HepG2 (cell line): Measurements from ENCODE around the gene AK3. TPM values are rescaled to one million over a fixed set of nuclear protein-coding genes. Genes with fewer than 3 reads are reported as not detected.

Source experiments
- ATF7-NPFF ChIP-seq: sonication (generic); formaldehyde crosslinking; IDR thresholded peaks from 2 replicates; pipeline ENCODE4 v1.8.1; 2023; ENCODE audit warnings: mild to moderate bottlenecking, low read depth, missing genetic modification reagents, moderate library complexity
- HMGA1 ChIP-seq: sonication (generic); formaldehyde crosslinking; conservative IDR thresholded peaks from 2 replicates; pipeline ENCODE4 v1.4.0; 2020; ENCODE audit warnings: missing genetic modification reagents
- IRF2 ChIP-seq: IDR thresholded peaks from 2 replicates; pipeline ENCODE4 v1.6.1; 2018; ENCODE audit warnings: missing genetic modification reagents, missing compliant biosample characterization
- NR1H2 ChIP-seq: sonication (generic); formaldehyde crosslinking; IDR thresholded peaks from 2 replicates; pipeline ENCODE4 v1.8.1; 2022; ENCODE audit warnings: low read depth, missing genetic modification reagents, borderline replicate concordance
- NRL ChIP-seq: sonication (generic); formaldehyde crosslinking; IDR thresholded peaks from 2 replicates; pipeline ENCODE4 v1.5.0; 2020; ENCODE audit warnings: missing genetic modification reagents, mild to moderate bottlenecking, moderate library complexity, borderline replicate concordance
- TCF7L2 ChIP-seq: IDR thresholded peaks from 2 replicates; pipeline ENCODE4 v1.6.1; 2011; ENCODE audit warnings: mild to moderate bottlenecking, low read depth, low read length, moderate library complexity
- THAP11 ChIP-seq: IDR thresholded peaks from 2 replicates; pipeline ENCODE4 v1.6.1; 2016; ENCODE audit warnings: missing biosample characterization, missing genetic modification reagents
- XRCC5 ChIP-seq: fragments of 200-400 bp; formaldehyde crosslinking; optimal IDR thresholded peaks from 2 replicates; pipeline ENCODE3; 2017; ENCODE audit warnings: mild to moderate bottlenecking, low read length
- ZFP62 ChIP-seq: sonication (generic); formaldehyde crosslinking; IDR thresholded peaks from 2 replicates; pipeline ENCODE4 v1.4.0; 2020; ENCODE audit warnings: missing genetic modification reagents
- ZNF138 ChIP-seq: sonication (generic); formaldehyde crosslinking; IDR thresholded peaks from 2 replicates; pipeline ENCODE4 v1.5.0; 2020; ENCODE audit warnings: mild to moderate bottlenecking, low read depth, missing genetic modification reagents
- ZNF224 ChIP-seq: sonication (generic); formaldehyde crosslinking; IDR thresholded peaks from 2 replicates; pipeline ENCODE4 v1.5.0; 2020; ENCODE audit warnings: mild to moderate bottlenecking, missing genetic modification reagents
- ZNF3 ChIP-seq: IDR thresholded peaks from 2 replicates; pipeline ENCODE4 v1.7.0; 2017; ENCODE audit warnings: inconsistent platforms
- ZNF674 ChIP-seq: sonication (generic); formaldehyde crosslinking; IDR thresholded peaks from 2 replicates; pipeline ENCODE4 v1.5.0; 2020; ENCODE audit warnings: low read depth, mild to moderate bottlenecking, missing genetic modification reagents
- ZNF781 ChIP-seq: sonication (generic); formaldehyde crosslinking; IDR thresholded peaks from 2 replicates; pipeline ENCODE4 v1.5.1; 2020; ENCODE audit warnings: borderline replicate concordance, mild to moderate bottlenecking, missing genetic modification reagents; ENCODE audit errors: not compliant biosample characterization
- ZNF790 ChIP-seq: sonication (generic); formaldehyde crosslinking; IDR thresholded peaks from 2 replicates; pipeline ENCODE4 v1.8.0; 2022; ENCODE audit warnings: missing genetic modification reagents, mild to moderate bottlenecking, borderline replicate concordance
- polyA plus RNA-seq, 8 experiments: library from polyadenylated mRNA; depleted of rRNA in 3 of 8; stranded (reverse) in 7 of 8; unstranded in 1 of 8; fragments of >200 nt; fragmentation: Illumina TruSeq in 4 of 8; extraction: Trizol in 4 of 8; gene quantifications; 2 replicates each; pipeline versions ENCODE4 v1.2.1 to v1.2.3, GENCODE V29; 2011 to 2016; ENCODE audit warnings: low read depth in 4 of 8, missing spikeins in 1 of 8, mixed read lengths in 1 of 8; ENCODE audit not compliant: insufficient read depth in 1 of 8
- total RNA-seq, 5 experiments: library from RNA; depleted of rRNA; stranded (reverse); fragments of >200 nt; fragmentation: Illumina TruSeq; extraction: Trizol; gene quantifications; 2 replicates each; pipeline ENCODE4 v1.2.3, GENCODE V29; 2016; ENCODE audit warnings: low read depth in 1 of 5
- TF ChIP-seq, protein P1 (sequence below): sonication (generic); formaldehyde crosslinking; IDR thresholded peaks from 2 replicates; pipeline ENCODE4 v1.5.0; 2020; ENCODE audit warnings: mild to moderate bottlenecking, missing genetic modification reagents, moderate library complexity
- TF ChIP-seq, protein P2 (sequence below): sonication (generic); formaldehyde crosslinking; IDR thresholded peaks from 2 replicates; pipeline ENCODE4 v1.5.0; 2020; ENCODE audit warnings: missing genetic modification reagents
- TF ChIP-seq, protein P3 (sequence below): sonication (generic); formaldehyde crosslinking; IDR thresholded peaks from 2 replicates; pipeline ENCODE4 v1.5.0; 2020; ENCODE audit warnings: mild to moderate bottlenecking, low read depth, missing genetic modification reagents, borderline replicate concordance
- TF ChIP-seq, protein P4 (sequence below): sonication (generic); formaldehyde crosslinking; IDR thresholded peaks from 2 replicates; pipeline ENCODE4 v1.5.1; 2020; ENCODE audit warnings: missing genetic modification reagents, mild to moderate bottlenecking, borderline replicate concordance
- TF ChIP-seq, protein P5 (sequence below): sonication (generic); IDR thresholded peaks from 2 replicates; pipeline ENCODE4 v1.6.1; 2016; ENCODE audit warnings: low read depth, borderline replicate concordance
- TF ChIP-seq, protein P6 (sequence below): sonication (generic); formaldehyde crosslinking; IDR thresholded peaks from 2 replicates; pipeline ENCODE4 v1.5.0; 2020; ENCODE audit warnings: missing genetic modification reagents

The AK3 gene
- total and polyA plus RNA-seq, 2 of the 13 experiments (the other 11 are each of a cell fraction or from before 2014, with no cell fraction given): 76.8 to 109 TPM

DNA sequence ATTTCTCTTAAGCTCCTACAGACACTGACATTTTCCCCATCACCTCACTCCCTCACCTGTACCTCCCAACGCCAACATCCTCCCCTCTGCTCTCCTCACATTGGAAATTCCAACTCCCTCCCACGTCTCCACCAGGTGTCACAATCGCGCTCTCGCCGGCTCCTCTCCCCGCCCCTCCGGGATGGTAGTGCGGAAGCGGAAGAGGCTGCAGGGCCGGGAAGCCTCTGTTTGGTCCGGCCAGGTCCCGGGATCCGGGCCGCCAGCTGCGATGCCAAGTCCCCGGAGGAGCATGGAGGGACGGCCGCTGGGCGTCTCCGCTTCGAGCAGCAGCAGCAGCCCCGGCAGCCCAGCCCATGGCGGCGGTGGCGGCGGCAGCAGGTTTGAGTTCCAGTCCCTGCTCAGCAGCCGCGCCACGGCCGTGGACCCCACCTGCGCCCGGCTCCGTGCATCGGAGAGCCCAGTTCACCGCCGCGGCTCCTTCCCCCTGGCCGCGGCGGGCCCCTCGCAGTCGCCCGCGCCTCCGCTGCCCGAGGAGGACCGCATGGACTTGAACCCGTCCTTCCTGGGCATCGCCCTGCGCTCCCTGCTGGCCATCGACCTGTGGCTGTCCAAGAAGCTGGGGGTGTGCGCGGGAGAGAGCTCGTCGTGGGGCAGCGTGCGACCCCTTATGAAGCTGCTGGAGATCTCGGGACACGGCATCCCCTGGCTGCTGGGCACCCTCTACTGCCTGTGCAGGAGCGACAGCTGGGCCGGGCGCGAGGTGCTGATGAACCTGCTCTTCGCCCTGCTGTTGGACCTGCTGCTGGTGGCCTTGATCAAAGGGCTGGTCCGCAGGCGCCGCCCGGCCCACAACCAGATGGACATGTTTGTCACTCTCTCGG lies 78.7 kb downstream of the AK3 start, which contains the start of gene PLPP6 (continued):
- TF ChIP-seq, protein P1, sequence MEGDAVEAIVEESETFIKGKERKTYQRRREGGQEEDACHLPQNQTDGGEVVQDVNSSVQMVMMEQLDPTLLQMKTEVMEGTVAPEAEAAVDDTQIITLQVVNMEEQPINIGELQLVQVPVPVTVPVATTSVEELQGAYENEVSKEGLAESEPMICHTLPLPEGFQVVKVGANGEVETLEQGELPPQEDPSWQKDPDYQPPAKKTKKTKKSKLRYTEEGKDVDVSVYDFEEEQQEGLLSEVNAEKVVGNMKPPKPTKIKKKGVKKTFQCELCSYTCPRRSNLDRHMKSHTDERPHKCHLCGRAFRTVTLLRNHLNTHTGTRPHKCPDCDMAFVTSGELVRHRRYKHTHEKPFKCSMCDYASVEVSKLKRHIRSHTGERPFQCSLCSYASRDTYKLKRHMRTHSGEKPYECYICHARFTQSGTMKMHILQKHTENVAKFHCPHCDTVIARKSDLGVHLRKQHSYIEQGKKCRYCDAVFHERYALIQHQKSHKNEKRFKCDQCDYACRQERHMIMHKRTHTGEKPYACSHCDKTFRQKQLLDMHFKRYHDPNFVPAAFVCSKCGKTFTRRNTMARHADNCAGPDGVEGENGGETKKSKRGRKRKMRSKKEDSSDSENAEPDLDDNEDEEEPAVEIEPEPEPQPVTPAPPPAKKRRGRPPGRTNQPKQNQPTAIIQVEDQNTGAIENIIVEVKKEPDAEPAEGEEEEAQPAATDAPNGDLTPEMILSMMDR (CRISPR knock-in tag): peak; percentile 95
- TF ChIP-seq, protein P2, sequence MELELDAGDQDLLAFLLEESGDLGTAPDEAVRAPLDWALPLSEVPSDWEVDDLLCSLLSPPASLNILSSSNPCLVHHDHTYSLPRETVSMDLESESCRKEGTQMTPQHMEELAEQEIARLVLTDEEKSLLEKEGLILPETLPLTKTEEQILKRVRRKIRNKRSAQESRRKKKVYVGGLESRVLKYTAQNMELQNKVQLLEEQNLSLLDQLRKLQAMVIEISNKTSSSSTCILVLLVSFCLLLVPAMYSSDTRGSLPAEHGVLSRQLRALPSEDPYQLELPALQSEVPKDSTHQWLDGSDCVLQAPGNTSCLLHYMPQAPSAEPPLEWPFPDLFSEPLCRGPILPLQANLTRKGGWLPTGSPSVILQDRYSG (CRISPR knock-in tag): no peak; the same call in none of the 2 replicates
- TF ChIP-seq HMGA1 (CRISPR knock-in tag): no peak
- no peak for TF ChIP-seq ZNF3 (CRISPR knock-in tag)
- TF ChIP-seq IRF2: peak; percentile 80
- TF ChIP-seq ZNF138 (CRISPR knock-in tag): no peak; the same call in 1 of the 2 replicates
- TF ChIP-seq NRL (CRISPR knock-in tag): no peak; the same call in 1 of the 2 replicates
- TF ChIP-seq, protein P3, sequence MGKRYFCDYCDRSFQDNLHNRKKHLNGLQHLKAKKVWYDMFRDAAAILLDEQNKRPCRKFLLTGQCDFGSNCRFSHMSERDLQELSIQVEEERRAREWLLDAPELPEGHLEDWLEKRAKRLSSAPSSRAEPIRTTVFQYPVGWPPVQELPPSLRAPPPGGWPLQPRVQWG: no peak
- no peak for TF ChIP-seq ZNF224 (CRISPR knock-in tag)
- TF ChIP-seq THAP11 (CRISPR knock-in tag): peak; percentile 84
- no peak for TF ChIP-seq ZNF781 (CRISPR knock-in tag)
- no peak for TF ChIP-seq ATF7-NPFF (CRISPR knock-in tag)
- TF ChIP-seq, protein P4, sequence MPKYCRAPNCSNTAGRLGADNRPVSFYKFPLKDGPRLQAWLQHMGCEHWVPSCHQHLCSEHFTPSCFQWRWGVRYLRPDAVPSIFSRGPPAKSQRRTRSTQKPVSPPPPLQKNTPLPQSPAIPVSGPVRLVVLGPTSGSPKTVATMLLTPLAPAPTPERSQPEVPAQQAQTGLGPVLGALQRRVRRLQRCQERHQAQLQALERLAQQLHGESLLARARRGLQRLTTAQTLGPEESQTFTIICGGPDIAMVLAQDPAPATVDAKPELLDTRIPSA (CRISPR knock-in tag): 0 out of 2 replicates have a peak, but pooled peaks have one; percentile 42
- peak; percentile 63 for TF ChIP-seq XRCC5
- TF ChIP-seq, protein P5, sequence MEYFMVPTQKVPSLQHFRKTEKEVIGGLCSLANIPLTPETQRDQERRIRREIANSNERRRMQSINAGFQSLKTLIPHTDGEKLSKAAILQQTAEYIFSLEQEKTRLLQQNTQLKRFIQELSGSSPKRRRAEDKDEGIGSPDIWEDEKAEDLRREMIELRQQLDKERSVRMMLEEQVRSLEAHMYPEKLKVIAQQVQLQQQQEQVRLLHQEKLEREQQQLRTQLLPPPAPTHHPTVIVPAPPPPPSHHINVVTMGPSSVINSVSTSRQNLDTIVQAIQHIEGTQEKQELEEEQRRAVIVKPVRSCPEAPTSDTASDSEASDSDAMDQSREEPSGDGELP: peak; percentile 82; the same call in 1 of the 2 replicates
- TF ChIP-seq ZNF674: no peak
- TF ChIP-seq TCF7L2: no peak
- TF ChIP-seq, protein P6, sequence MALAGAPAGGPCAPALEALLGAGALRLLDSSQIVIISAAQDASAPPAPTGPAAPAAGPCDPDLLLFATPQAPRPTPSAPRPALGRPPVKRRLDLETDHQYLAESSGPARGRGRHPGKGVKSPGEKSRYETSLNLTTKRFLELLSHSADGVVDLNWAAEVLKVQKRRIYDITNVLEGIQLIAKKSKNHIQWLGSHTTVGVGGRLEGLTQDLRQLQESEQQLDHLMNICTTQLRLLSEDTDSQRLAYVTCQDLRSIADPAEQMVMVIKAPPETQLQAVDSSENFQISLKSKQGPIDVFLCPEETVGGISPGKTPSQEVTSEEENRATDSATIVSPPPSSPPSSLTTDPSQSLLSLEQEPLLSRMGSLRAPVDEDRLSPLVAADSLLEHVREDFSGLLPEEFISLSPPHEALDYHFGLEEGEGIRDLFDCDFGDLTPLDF: peak; percentile 74
- TF ChIP-seq ZNF790: 0 out of 2 replicates have a peak, but pooled peaks have one; percentile 24
- TF ChIP-seq ZFP62 (CRISPR knock-in tag): no peak
- peak; percentile 71; the same call in 1 of the 2 replicates for TF ChIP-seq NR1H2 (CRISPR knock-in tag)
